LNCaP clone FGC (cell line): ENCODE results near the gene TRIP13.

Experiments used
- DNase-seq: peaks from one replicate; pipeline ENCODE4 v3.0.0-alpha.2; 2011; ENCODE audit warnings: low read depth
- H3K4me3 ChIP-seq: 2 replicates; pipeline ENCODE4 v1.5.1; 2011; ENCODE audit warnings: mild to moderate bottlenecking, low read depth, low read length, control low read depth
- CTCF ChIP-seq: IDR thresholded peaks from 2 replicates; pipeline ENCODE4 v1.5.1; 2012; ENCODE audit warnings: mild to moderate bottlenecking; ENCODE audit not compliant: control insufficient read depth, insufficient read depth; ENCODE audit errors: extremely low read depth

TRIP13 gene

DNA sequence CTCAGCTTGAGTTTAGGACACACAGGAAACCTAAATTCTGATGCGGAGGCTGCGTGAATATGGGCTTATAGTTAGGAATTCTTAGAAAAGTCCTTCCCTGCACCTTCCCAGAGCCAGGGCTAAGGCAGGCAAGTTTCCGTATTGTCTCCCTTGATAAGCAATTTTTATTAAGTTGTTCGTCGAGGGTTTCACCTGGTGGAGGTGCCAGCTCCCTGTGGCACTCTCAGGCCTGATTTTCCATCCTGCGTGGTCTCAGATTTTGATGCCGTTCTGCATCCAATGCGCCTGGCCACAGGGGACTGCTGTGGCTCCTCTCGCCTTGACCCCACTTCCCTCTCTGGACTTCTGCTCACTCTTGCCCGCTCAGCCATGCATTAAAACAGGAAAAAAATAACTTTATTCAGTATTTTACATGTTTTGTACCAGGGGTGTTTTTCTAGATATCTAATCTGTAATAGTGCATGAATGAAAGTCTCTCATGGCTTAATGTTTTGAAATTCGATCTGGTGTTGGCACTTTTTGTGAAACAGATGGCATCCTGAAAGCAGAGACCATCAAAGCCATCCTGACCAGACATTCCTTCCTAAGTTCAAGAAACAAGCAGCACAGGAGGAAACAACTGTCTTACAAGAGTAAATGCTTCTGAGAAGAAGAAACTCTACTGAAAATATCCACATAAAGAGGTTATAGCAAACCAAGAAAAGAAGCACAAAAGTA lies 50.7 kb downstream of the TRIP13 start:
- no peak for TF ChIP-seq CTCF
- DNase-seq: no peak

GRCh38 chr5:943918-944620 lies 51.4 kb downstream of the TRIP13 start:
- no peak for TF ChIP-seq CTCF
- no peak overlapping the region for H3K4me3 ChIP-seq
- DNase-seq: no peak

More for the DNA sequence above, 50.7 kb downstream of the TRIP13 start:
- H3K4me3 ChIP-seq: no peak overlapping the region

DNA sequence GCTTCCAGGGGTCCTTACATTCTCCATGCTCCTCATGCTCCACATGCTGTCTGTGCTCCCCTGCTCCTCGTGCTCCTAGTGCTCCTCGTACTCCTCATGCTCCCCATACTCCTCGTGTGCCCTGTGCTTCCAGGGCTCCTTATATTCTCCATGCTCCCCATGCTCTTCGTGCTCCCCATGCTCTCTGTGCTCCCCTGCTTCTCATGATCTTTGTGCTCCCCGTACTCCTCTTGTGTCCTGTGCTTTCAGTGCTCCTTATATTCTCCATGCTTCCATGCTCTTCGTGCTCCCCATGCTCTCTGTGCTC lies 51.9 kb downstream of the TRIP13 start:
- DNase-seq: no peak
- no peak for TF ChIP-seq CTCF
- H3K4me3 ChIP-seq: no peak overlapping the region

DNA sequence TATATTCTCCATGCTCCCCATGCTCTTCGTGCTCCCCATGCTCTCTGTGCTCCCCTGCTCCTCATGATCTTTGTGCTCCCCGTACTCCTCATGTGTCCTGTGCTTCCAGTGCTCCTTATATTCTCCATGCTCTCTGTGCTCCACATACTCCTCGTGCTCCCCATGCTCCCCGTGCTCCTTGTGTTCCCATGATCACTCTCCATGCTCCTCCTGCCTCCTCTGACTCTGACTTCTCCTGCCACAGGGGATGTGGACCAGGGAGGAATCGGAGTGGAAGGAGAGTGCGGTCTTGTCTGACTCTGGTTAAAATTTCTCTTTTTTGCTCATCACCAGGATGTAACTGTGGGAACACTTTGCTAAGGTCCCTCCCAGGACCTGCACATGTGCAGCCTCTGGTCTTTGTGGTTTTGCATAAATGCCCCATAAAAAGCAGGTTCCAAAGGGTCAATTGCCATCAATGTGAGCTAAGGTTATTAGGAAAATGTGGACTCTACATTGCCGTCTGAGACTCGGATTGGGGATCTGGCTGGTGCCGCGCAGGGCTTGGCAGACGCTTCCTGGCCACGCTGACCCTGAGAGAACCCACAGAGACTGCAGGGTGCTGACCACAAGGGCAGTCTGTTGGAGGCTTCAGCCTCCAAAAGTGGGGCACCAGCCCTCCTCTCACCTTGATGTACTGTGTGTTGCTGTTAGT lies 52.5 kb downstream of the TRIP13 start:
- no peak overlapping the region for H3K4me3 ChIP-seq
- no peak for DNase-seq
- no peak for TF ChIP-seq CTCF

DNA sequence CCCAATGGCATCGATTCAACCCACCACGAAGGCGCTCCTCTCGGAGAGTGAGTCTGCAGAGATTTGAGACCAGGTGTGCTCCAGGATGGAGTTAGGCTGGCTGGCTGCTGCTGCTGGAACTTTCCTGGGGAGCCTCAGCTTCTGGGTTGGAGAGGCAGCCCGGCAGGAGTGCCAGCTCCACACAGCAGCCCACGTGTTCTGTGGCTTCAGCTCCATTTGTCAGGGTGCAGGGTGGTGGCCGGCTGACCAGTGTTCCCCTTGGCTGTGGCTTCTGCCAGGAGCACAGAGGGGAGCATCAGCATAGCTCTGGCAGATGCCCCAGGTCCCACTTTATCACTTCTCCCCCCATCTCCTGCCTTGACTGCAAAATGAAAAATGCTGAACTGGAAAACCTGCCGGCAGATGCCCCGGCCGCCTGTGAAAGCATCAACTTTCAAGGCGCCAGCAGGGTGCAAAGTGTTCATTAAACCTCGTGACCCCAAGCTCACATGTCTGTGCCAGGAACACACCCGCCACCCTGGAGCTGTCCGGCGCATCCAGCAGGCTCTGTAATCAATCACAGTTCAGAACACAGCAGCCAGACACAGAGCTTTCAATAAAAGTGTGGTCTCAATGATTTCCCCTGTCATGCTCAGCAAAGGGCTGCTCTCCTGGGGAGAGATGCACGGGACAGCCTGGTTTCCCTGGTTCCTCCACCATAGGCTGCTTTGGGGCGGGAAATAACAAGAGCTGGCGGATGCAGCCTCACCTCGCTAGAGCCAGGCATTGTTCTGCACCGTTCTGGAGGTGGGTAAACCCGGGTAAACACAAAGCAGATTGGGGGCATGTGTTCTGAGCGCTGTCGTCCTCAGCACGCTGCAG lies 53.2 kb downstream of the TRIP13 start:
- H3K4me3 ChIP-seq: no peak overlapping the region
- DNase-seq: no peak
- TF ChIP-seq CTCF: no peak

DNA sequence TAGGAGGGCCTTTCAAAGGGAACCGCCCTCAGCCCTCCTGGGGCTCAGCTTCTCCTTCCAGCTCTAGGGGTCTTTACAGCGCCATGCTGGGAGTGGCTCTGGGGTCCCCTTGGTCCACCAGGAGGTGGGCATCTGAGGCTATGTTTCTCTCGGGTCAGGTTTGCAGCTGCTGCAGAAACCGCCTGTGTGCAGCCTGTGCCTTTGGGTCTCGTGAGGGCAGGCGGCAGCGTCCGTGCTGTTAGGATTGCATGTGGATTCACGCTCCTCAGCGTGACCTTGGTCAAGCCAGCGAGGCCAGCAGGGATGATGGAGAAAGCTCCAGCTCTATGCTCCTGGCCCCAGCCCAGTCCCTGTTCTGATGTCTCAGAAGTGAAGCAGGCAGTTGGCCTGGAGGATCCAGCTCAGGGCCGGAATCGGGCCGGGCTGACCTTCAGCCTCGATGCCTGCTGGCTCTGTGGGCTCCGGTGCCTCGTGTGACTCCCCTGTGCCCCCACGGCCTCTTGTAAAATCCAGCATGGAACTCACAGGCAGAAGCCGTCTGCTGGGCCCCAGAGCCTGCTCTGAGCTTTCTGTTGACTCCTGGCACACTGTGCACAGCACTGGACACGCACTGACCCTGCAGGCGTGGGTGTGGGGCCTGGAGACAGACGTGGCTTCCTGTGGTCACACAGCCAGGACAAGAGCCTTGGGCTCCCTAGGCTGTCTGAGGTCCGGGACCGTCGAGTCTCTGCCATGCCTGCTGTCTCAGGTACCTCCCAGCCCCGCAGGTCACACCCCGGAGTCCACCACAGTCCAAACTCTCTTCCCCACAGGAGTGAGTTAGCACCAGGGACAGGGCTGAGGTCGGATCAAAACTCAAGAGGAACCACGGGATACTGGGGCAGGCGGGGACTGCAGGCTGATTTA lies 54.3 kb downstream of the TRIP13 start:
- TF ChIP-seq CTCF: no peak
- H3K4me3 ChIP-seq: no peak overlapping the region
- no peak for DNase-seq
